GM12874 (cell line): Measurements from ENCODE around the gene PEX19.

Source experiments
- TF ChIP-seq, protein P1 (sequence below): IDR thresholded peaks from 2 replicates; pipeline ENCODE4 v1.5.1; 2011; ENCODE audit warnings: low read depth, mild to moderate bottlenecking, control low read depth, low read length, moderate library complexity; ENCODE audit not compliant: insufficient read depth

PEX19 gene

DNA sequence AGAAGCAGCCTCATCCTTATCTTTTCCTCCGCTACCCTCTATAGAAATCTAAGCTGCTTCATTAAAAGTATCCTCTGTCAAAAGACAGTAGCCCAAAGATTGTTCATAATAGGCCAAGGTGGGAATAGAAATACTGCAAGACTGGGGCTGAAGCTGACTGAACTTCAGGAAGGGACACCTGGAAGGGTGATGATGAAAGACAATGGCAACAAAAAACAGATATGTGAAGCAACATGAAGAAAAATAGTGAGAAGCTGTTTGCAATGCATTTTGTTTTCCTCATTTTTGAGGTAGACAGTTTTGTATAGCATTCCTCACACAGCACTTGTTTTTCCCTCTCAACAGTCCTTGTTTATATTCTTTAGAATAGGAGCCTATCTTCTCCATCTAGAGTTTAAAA, 39.5 kb downstream of the PEX19 start:
- TF ChIP-seq, protein P1, sequence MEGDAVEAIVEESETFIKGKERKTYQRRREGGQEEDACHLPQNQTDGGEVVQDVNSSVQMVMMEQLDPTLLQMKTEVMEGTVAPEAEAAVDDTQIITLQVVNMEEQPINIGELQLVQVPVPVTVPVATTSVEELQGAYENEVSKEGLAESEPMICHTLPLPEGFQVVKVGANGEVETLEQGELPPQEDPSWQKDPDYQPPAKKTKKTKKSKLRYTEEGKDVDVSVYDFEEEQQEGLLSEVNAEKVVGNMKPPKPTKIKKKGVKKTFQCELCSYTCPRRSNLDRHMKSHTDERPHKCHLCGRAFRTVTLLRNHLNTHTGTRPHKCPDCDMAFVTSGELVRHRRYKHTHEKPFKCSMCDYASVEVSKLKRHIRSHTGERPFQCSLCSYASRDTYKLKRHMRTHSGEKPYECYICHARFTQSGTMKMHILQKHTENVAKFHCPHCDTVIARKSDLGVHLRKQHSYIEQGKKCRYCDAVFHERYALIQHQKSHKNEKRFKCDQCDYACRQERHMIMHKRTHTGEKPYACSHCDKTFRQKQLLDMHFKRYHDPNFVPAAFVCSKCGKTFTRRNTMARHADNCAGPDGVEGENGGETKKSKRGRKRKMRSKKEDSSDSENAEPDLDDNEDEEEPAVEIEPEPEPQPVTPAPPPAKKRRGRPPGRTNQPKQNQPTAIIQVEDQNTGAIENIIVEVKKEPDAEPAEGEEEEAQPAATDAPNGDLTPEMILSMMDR: no peak

DNA sequence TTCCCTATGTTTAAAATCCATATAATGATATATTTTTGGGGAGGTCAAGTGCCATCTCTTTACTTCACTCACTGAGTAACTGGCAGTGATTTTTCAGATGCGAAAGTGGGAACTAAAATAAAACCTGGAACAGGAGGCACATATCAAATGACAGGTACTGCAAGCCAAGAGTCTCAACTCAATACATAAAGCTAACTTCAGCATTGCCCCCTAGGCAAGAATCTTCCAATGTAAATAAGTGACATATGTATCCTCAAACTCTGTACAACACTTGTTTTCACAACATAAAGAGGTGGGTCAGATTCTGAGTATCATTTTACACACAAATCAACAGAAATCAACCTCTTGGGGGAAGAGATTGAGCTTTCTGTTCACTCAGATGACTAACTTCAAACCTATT, 40.7 kb downstream of the PEX19 start:
- TF ChIP-seq, protein P1: no peak

DNA sequence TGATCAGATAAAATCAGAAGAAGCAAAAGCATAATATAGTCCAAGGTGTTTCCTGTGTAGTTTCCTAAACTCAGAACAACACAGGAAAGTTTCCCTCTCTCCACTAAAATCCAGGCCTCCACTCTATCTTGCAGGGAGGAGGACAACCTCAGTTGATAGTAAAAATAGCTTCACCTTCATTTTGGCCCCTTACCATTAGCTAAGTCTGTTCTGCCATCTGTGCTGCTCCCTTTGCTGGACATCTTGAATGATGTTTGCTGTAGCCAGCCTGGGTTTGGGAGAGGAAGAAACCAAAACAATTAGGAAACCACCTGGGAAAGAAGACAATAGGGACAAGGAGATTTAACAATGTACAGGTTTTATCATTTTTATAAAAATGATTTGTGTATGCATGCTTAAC, 41.2 kb downstream of the PEX19 start:
- TF ChIP-seq, protein P1: no peak

- TF ChIP-seq, protein P1: no peak
Observed at GRCh38 chr1:160239582-160240299, 45.2 kb downstream of the PEX19 start.

DNA sequence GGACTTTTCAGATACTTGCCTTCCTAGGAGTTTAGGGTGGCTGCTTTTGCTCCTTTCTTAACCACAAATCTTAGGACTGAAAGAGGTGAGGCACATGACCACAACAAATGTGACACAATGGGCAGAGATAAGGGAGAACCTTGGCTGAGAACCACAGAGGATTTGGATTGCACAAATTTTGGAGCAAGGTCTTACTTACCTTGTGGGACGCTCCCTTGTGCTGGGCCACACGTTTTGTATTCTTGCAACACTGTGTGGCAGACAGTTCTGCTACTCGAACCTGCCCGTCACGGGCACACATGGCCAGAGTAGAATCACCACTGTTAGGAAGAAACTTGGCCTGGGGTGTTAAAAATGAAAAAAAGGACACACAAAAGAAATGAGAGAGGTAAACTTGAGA, 46.5 kb downstream of the PEX19 start:
- TF ChIP-seq, protein P1: no peak

- TF ChIP-seq, protein P1: no peak
Observed at GRCh38 chr1:160237558-160237957, 47.4 kb downstream of the PEX19 start.

DNA sequence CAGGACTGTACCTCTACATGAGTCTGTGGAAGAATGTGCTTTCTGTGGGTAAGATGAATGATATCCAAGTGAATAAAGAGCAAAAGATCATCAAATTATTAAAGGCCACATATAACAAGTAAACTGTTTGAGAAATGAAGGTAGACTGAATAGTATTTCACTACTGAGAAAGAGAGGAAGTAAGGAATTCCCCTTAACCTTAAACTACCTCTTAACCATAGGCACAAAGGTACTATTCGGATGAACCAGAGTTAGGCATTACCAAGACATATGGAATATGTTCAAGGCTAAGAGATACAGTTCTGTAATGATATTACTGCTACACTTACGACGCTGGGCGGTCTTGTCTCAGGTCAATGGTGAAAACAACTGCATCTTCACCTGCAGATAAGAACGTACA, 48.1 kb downstream of the PEX19 start:
- TF ChIP-seq, protein P1: no peak
